ENCODE measurements around the gene ELP4.

- TF ChIP-seq REST (IDR thresholded peaks at IDR 0.05; ENCODE audit: insufficient read depth in 1 of 2, low read depth in 2 of 2, low read length in 2 of 2) (no peak), POLR2AphosphoS5 (IDR thresholded peaks at IDR 0.05; ENCODE audit: low read depth, low read length) (no peak), TAF1 (IDR thresholded peaks at IDR 0.05; ENCODE audit: borderline replicate concordance, insufficient read depth, low read length) (no peak)
Measured at GRCh38 chr11:31620434-31620833, 110.9 kb downstream of the ELP4 start.
